ENCODE results near the gene ANKRD44. TPM values are rescaled to one million over a fixed set of nuclear protein-coding genes. Genes with fewer than 3 reads are reported as not detected.
A peak's percentile ranks its signal among the peaks of the same experiment; 100 is the strongest.

Gene ANKRD44
- total RNA-seq, 1 experiment from 2014 or later, result 34.6 TPM

DNA sequence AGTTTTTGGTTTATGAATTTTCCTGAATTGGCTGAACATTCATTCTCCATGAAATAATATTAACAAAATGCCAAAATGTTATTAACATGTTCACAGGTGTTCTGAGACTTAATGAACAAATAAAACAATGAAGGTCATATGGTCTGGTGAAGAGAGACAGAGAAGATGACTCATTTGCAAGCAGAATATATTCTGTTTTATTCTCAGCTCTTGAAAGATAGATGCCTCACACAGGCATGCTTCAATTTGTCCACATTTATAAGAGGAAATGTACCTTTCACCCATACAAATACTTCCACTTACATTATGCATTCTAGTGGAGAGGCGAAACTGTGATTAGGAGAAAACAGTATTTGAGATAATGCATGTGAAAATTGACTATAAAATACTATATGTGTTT, 308.7 kb downstream of the ANKRD44 start:
- in situ Hi-C loops (cut with HindIII; ENCODE audit: low pct_unique_long_range_greater_than_20kb, low sequenced_read_pairs), result no loop called here

DNA sequence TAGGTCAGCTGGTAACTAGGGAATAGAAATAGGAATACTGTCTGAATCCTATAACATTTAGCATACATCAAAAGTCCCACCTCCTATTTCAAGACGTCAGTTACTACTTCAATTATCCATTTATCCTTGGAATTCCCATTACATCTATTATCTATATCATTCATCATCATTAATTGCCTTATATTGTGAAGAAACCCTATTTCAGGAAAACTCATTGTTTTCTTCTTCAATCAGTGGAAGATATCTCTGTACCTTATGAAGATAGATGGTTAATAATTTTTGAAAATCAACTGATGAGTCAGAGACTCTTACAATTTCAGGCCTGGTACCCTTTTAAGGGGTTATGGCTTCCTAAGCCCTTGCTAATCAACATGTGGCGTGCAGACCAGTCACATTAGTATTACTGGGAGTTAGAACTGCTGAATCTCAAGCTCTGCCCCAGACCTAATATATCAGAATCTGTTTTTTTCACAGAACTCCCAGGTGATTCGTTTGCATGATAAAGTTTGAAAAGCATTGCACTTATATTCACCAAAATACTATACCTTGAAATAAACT, 314.7 kb downstream of the ANKRD44 start:
- in situ Hi-C loops (cut with HindIII; ENCODE audit: low pct_unique_long_range_greater_than_20kb, low sequenced_read_pairs), result no loop called here
- DNase-seq (ENCODE audit: low read depth, low spot score), result no peak

More for the DNA sequence above, 308.7 kb downstream of the ANKRD44 start:
- DNase-seq (ENCODE audit: low read depth, low spot score), result no peak

DNA sequence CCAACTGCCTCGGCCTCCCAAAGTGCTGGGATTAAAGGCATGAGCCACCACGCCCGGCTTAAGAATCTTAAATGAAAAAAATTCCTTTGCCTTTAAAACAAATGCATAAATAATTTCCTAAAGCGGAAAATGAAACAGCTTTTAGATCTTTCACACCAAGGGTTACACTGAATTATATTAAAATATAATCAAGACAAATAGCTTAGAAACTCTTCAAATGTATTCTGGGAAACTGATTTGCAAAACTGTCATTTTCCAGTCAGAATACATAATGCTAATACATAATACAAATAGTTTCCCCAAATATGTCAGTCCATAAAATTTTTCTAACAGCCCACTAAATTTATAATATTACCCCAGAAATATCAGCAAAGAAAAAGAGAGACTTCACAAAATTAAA, 315.8 kb downstream of the ANKRD44 start:
- in situ Hi-C loops (cut with HindIII; ENCODE audit: low pct_unique_long_range_greater_than_20kb, low sequenced_read_pairs), result no loop called here
- no peak for DNase-seq (ENCODE audit: low read depth, low spot score)

DNA sequence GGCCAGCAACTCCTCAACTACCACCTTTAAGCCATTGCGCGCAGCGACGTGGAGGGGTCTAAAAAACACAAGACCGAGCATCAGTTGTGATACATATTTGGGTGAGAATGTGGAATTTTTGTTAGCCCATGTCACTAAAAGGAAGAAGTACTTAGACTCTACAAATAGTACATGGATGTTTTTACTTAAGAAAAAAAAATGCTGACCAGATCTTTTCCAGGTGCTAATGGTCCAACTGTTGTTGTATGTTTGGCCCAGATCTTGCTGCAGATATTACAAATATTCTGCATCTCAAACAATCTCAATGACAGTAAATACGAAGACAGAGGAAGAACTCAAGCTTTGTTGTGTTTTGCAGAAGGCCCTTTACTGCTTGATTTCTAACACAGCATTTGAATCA, 317.0 kb downstream of the ANKRD44 start:
- DNase-seq (ENCODE audit: low read depth, low spot score), result no peak
- in situ Hi-C loops (cut with HindIII; ENCODE audit: low pct_unique_long_range_greater_than_20kb, low sequenced_read_pairs), result no loop called here

DNA sequence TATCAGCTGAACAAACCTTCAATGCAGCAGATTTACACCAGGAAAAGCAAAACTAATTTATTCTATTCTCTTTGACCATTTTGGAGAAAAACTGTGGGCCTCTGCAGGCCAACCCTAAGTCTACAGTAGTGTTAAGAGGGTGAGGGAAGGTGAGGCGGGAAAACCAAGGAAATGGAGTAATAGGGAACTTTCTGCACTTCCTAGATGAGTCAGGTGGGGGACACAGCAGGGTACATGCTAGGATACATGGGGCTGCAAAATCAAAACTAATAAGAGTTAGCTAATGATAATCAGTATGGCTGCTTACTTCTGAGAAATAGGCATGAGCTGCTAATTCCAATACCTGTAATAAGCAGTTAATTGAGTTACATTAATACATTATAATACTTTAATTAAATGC, 318.1 kb downstream of the ANKRD44 start:
- in situ Hi-C loops (cut with HindIII; ENCODE audit: low pct_unique_long_range_greater_than_20kb, low sequenced_read_pairs), result no loop called here
- DNase-seq (ENCODE audit: low read depth, low spot score), result no peak

GRCh38 chr2:196990788-196991461, 319.7 kb downstream of the ANKRD44 start:
- DNase-seq (ENCODE audit: low read depth, low spot score), result peak; percentile 21

DNA sequence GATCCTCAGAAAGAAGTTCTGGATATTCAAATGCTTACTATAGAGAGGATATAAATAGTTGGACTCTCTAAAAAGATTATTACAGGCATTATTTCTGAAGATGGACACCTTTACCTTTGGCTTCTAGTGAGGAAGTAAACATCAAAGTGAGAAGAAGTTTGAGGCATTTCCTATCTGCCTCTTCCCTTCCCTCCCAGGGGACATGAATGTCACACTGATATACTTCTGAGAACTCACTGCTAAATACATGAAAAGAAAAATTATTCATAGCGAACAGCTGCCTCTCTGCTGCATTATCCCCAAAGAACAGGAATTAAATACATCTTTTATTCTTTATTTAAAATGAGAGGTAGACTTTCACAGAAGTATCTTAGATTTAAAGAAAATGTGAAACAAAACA, 320.5 kb downstream of the ANKRD44 start:
- in situ Hi-C loops (cut with HindIII; ENCODE audit: low pct_unique_long_range_greater_than_20kb, low sequenced_read_pairs), result no loop called here
- DNase-seq (ENCODE audit: low read depth, low spot score), result no peak

More at GRCh38 chr2:196990788-196991461, 319.7 kb downstream of the ANKRD44 start:
- in situ Hi-C loops (cut with HindIII; ENCODE audit: low pct_unique_long_range_greater_than_20kb, low sequenced_read_pairs), result no loop called here

DNA sequence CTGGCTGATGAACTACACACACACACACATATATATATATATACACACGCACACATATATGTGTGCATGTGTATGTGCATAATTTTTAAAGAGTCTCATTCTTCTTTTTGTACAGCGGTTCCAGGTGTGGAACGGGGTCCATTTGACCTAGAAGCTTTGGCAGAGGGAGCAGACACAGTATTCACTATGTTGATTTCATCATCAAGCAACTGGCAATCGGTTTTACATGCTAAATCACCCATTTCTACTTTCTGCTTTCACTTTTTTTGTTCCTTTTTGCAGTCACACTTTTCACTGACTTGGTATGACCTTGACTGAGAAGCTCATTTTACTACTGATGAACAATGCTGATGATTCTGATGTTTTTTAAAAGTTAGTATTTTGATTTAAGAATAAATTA, 321.1 kb downstream of the ANKRD44 start:
- DNase-seq (ENCODE audit: low read depth, low spot score), result no peak
- in situ Hi-C loops (cut with HindIII; ENCODE audit: low pct_unique_long_range_greater_than_20kb, low sequenced_read_pairs), result no loop called here

DNA sequence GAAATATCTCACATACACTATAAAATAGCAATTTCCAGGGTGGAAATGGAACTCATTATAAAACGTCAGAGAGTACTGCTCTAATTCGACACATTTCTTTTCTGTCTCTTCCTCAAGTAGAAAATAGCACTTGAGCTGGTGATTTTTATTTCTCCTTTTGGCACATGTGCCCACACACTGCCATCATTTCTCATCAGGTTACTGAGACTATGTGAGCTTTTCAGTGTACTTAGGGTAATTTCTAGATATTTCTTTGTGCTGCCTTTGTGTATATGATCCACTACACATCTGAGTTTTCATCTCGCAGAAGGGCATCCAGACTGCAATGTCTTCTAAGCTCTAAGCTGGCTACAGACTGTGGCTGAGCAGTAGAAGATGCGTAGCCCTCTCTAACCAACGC, 321.9 kb downstream of the ANKRD44 start:
- in situ Hi-C loops (cut with HindIII; ENCODE audit: low pct_unique_long_range_greater_than_20kb, low sequenced_read_pairs), result no loop called here
- peak; percentile 31 for DNase-seq (ENCODE audit: low read depth, low spot score)

- in situ Hi-C loops (cut with HindIII; ENCODE audit: low pct_unique_long_range_greater_than_20kb, low sequenced_read_pairs), result no loop called here
- DNase-seq (ENCODE audit: low read depth, low spot score), result peak; percentile 95
Observed at GRCh38 chr2:196987649-196988364, 322.8 kb downstream of the ANKRD44 start.

DNA sequence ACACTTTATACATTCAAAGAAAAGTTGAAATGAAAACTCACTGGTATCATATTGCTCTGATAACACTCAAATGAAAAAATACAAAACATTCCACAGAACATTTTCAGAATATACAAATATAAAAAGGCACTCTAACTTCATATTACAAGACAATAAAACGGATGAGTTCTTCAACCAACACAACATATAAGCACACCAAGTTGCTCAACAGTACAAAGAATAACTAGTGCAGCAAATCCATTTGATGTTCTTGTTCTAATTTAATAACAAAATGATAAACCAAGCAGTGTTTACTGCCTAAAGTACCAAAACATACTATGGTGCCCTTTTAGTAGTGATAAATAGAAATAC, 323.3 kb downstream of the ANKRD44 start:
- in situ Hi-C loops (cut with HindIII; ENCODE audit: low pct_unique_long_range_greater_than_20kb, low sequenced_read_pairs), result no loop called here
- no peak for DNase-seq (ENCODE audit: low read depth, low spot score)

GRCh38 chr2:196985511-196986183, 324.9 kb downstream of the ANKRD44 start:
- no peak for DNase-seq (ENCODE audit: low read depth, low spot score)
- in situ Hi-C loops (cut with HindIII; ENCODE audit: low pct_unique_long_range_greater_than_20kb, low sequenced_read_pairs), result no loop called here

- DNase-seq (ENCODE audit: low read depth, low spot score), result no peak
- in situ Hi-C loops (cut with HindIII; ENCODE audit: low pct_unique_long_range_greater_than_20kb, low sequenced_read_pairs), result no loop called here
Observed at GRCh38 chr2:196984903-196985302, 325.7 kb downstream of the ANKRD44 start.

- in situ Hi-C loops (cut with HindIII; ENCODE audit: low pct_unique_long_range_greater_than_20kb, low sequenced_read_pairs), result no loop called here
- no peak for DNase-seq (ENCODE audit: low read depth, low spot score)
Observed at GRCh38 chr2:196983934-196984333, 326.6 kb downstream of the ANKRD44 start.

GRCh38 chr2:196980473-196980872, 330.1 kb downstream of the ANKRD44 start:
- DNase-seq (ENCODE audit: low read depth, low spot score), result no peak
- in situ Hi-C loops (cut with HindIII; ENCODE audit: low pct_unique_long_range_greater_than_20kb, low sequenced_read_pairs), result no loop called here

DNA sequence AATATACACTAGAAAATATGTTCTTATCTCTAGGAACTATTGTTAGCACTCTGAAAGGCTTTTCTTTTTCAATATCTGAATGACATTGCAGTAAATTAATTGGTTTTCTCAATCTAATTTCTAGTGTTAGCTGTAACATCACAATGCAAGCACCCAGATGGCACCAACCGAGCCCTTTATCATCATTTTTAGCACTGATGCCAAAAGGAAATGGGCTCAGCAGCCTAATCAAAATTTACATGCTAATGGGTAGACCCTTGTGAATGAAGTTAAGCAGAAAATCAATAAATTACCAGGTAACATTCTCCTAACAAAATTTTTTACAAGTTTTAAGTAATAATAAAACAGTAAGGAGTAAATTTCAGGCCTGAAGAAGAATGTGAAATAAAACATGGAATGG, 330.6 kb downstream of the ANKRD44 start:
- in situ Hi-C loops (cut with HindIII; ENCODE audit: low pct_unique_long_range_greater_than_20kb, low sequenced_read_pairs), result no loop called here
- no peak for DNase-seq (ENCODE audit: low read depth, low spot score)

DNA sequence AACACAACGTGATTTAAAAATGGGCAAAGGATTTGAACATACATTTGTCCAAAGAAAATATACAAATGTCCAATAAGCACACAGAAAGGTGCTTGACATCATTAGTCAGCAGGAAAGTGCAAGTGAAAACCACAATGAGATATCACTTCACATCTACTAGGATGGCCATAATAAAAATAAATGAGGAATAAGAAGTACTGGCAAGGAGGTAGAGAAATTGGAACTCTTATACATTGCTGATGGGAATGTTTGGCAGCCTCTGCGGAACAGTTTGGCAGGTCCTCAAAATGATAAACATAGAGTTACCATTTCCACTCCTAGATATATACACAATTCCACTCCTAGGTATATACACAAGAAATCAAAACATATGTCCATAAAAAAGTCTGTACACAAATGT, 333.1 kb downstream of the ANKRD44 start:
- DNase-seq (ENCODE audit: low read depth, low spot score), result no peak
- in situ Hi-C loops (cut with HindIII; ENCODE audit: low pct_unique_long_range_greater_than_20kb, low sequenced_read_pairs), result no loop called here

GRCh38 chr2:196974970-196975369, 335.6 kb downstream of the ANKRD44 start:
- DNase-seq (ENCODE audit: low read depth, low spot score), result no peak
- in situ Hi-C loops (cut with HindIII; ENCODE audit: low pct_unique_long_range_greater_than_20kb, low sequenced_read_pairs), result no loop called here

Measured in SK-MEL-5 (cell line).